ENCODE results near the gene NDE1.
"Not testable (repeated sequence)": the region's sequence is repeated elsewhere in the genome, so short reads cannot be mapped to it uniquely, and the experiment has no call there.

The NDE1 gene

GRCh38 chr16:15716694-15717447 lies 66.8 kb downstream of the NDE1 start:
- no peak for DNase-seq (ENCODE audit: low read depth)
- no peak for TF ChIP-seq CTCF (conservative IDR thresholded peaks at IDR 0.05; ENCODE audit: control insufficient read depth, insufficient read depth, low read depth, low read length)

GRCh38 chr16:15721018-15721417 lies 71.0 kb downstream of the NDE1 start:
- TF ChIP-seq CTCF (conservative IDR thresholded peaks at IDR 0.05; ENCODE audit: control insufficient read depth, insufficient read depth, low read depth, low read length), result no peak
- no peak for DNase-seq (ENCODE audit: low read depth)
- H3K4me3 ChIP-seq (ENCODE audit: control insufficient read depth, low read depth, low read length), result no peak overlapping the region

More at GRCh38 chr16:15716694-15717447, 66.8 kb downstream of the NDE1 start:
- H3K4me3 ChIP-seq (ENCODE audit: control insufficient read depth, low read depth, low read length), result no peak overlapping the region

- no peak overlapping the region for H3K4me3 ChIP-seq (ENCODE audit: control insufficient read depth, low read depth, low read length)
- no peak for DNase-seq (ENCODE audit: low read depth)
- no peak for TF ChIP-seq CTCF (conservative IDR thresholded peaks at IDR 0.05; ENCODE audit: control insufficient read depth, insufficient read depth, low read depth, low read length)
Observed at GRCh38 chr16:15723808-15724207, 73.8 kb downstream of the NDE1 start.

GRCh38 chr16:15725641-15726240 lies 75.7 kb downstream of the NDE1 start:
- TF ChIP-seq CTCF (conservative IDR thresholded peaks at IDR 0.05; ENCODE audit: control insufficient read depth, insufficient read depth, low read depth, low read length), result no peak
- no peak overlapping the region for H3K4me3 ChIP-seq (ENCODE audit: control insufficient read depth, low read depth, low read length)
- no peak for DNase-seq (ENCODE audit: low read depth)

- H3K4me3 ChIP-seq (ENCODE audit: control insufficient read depth, low read depth, low read length), result no peak overlapping the region
- TF ChIP-seq CTCF (conservative IDR thresholded peaks at IDR 0.05; ENCODE audit: control insufficient read depth, insufficient read depth, low read depth, low read length), result no peak
- DNase-seq (ENCODE audit: low read depth), result no peak
Observed at GRCh38 chr16:15726715-15727114, 76.7 kb downstream of the NDE1 start.

- H3K4me3 ChIP-seq (ENCODE audit: control insufficient read depth, low read depth, low read length), result not testable (repeated sequence)
Observed at GRCh38 chr16:15727697-15728096, 77.7 kb downstream of the NDE1 start.

GRCh38 chr16:15729152-15729551 lies 79.1 kb downstream of the NDE1 start:
- no peak overlapping the region for H3K4me3 ChIP-seq (ENCODE audit: control insufficient read depth, low read depth, low read length)
- TF ChIP-seq CTCF (conservative IDR thresholded peaks at IDR 0.05; ENCODE audit: control insufficient read depth, insufficient read depth, low read depth, low read length), result no peak
- DNase-seq (ENCODE audit: low read depth), result no peak

More at GRCh38 chr16:15727697-15728096, 77.7 kb downstream of the NDE1 start:
- not testable (repeated sequence) for DNase-seq (ENCODE audit: low read depth)

All from fibroblast of mammary gland (primary cell).